HUES6 (cell line): ENCODE measurements around the gene RPL39L.

Experiments used
- H3K27ac ChIP-seq: 2 replicates; pipeline ENCODE4 v1.7.0; 2013; ENCODE audit warnings: low read depth, mild to moderate bottlenecking, low read length, inconsistent platforms
- H3K27me3 ChIP-seq: 2 replicates; pipeline ENCODE4 v1.6.1; 2013; ENCODE audit warnings: low read length; ENCODE audit not compliant: control insufficient read depth, insufficient read depth
- H3K36me3 ChIP-seq: 2 replicates; pipeline ENCODE4 v1.6.1; 2013; ENCODE audit warnings: low read length; ENCODE audit not compliant: control insufficient read depth, insufficient read depth
- H3K4me1 ChIP-seq: 2 replicates; pipeline ENCODE4 v1.6.1; 2013; ENCODE audit warnings: low read length; ENCODE audit not compliant: control insufficient read depth, insufficient read depth
- H3K4me3 ChIP-seq: 2 replicates; pipeline ENCODE4 v1.5.1; 2013; ENCODE audit warnings: low read depth, low read length
- H3K9ac ChIP-seq: one replicate; pipeline ENCODE4 v1.6.1; 2013; ENCODE audit warnings: mild to moderate bottlenecking, low read length
- H3K9me3 ChIP-seq: 2 replicates; pipeline ENCODE4 v1.6.1; 2013; ENCODE audit warnings: low read depth, low read length; ENCODE audit not compliant: control insufficient read depth, insufficient read depth

Gene RPL39L

GRCh38 chr3:187093320-187093719 is 46.0 kb downstream of the RPL39L start:
- no peaks in the 10 kb centered on the region for H3K27me3 ChIP-seq
- no peak overlapping the region for H3K9ac ChIP-seq

GRCh38 chr3:187088701-187089100 is 50.6 kb downstream of the RPL39L start:
- H3K36me3 ChIP-seq = no peaks in the 10 kb centered on the region

More at GRCh38 chr3:187093320-187093719, 46.0 kb downstream of the RPL39L start:
- no peak overlapping the region for H3K4me3 ChIP-seq
- peaks cover under 1% of the 10 kb centered on the region; the same call in 1 of the 2 replicates for H3K9me3 ChIP-seq
- H3K36me3 ChIP-seq = no peaks in the 10 kb centered on the region
- H3K27ac ChIP-seq = no peak overlapping the region
- no peaks in the 10 kb centered on the region for H3K4me1 ChIP-seq

DNA sequence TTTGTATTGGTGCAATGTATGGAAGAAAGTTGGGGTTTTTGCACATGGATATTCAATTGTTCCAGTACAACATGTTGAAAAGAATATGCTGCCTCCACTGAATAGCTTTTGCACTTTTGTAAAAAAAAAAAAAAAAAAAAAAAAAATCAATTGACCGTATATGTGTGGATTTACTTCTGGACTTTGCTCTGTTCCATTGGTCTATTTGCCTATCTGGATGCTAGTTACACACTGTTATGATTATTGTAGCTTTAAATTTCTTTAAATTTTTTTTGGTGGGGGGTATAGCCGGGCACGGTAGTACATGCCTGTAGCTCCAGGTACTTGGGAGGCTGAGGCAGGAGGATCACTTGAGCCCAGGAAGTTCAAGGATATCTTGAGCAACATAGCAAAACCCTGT is 52.5 kb downstream of the RPL39L start:
- Histone ChIP-seq H3K9me3 (peaks cover 9% of the 10 kb centered on the region; the same call in 1 of the 2 replicates), H3K4me3 (no peak overlapping the region), H3K36me3 (no peaks in the 10 kb centered on the region), H3K9ac (no peak overlapping the region), H3K27me3 (no peaks in the 10 kb centered on the region), H3K27ac (no peak overlapping the region), H3K4me1 (no peaks in the 10 kb centered on the region)

More at GRCh38 chr3:187088701-187089100, 50.6 kb downstream of the RPL39L start:
- H3K9ac ChIP-seq = no peak overlapping the region
- H3K4me1 ChIP-seq = no peaks in the 10 kb centered on the region
- no peaks in the 10 kb centered on the region for H3K27me3 ChIP-seq
- H3K9me3 ChIP-seq = peaks cover 9% of the 10 kb centered on the region; the same call in 1 of the 2 replicates
- no peak overlapping the region for H3K27ac ChIP-seq
- no peak overlapping the region for H3K4me3 ChIP-seq

- Histone ChIP-seq H3K4me1 (0 out of 2 replicates have a peak, but pooled peaks cover 1% of the 10 kb centered on the region), H3K4me3 (no peak overlapping the region), H3K36me3 (no peaks in the 10 kb centered on the region), H3K9ac (no peak overlapping the region), H3K9me3 (peaks cover 9% of the 10 kb centered on the region; the same call in 1 of the 2 replicates), H3K27ac (no peak overlapping the region), H3K27me3 (no peaks in the 10 kb centered on the region)
Observed at GRCh38 chr3:187085933-187086332, 53.4 kb downstream of the RPL39L start.

DNA sequence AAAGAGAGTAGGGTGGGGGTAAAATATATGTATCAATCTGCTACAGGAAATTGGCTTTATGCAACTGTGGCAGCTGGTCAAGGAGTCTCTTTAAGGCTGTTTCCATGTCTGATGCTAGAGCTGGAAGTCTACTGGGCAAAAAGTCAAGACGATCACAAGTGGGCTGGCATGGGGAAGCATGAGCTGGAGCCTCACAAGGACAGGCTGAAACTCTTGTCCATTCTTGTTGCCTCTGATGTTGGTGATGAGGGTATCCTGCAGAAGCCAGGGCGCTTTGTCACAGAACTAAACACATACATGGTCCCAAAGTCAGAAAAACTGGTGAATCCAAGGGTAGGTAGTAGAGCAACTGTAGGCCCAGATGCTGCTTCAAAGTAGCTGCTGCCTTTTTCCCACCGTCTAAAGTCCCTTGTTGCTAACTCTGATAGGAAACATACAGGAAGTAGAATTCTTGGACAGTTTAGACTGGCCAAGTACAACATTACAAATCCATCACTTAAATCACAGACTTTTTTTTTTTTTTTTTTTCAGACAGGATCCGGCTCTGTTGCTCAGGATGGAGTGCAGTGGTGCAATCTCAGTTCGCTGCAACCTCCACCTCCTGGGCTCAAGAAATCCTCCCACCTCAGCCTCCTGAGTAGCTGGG is 54.2 kb downstream of the RPL39L start:
- H3K9me3 ChIP-seq = peaks cover 9% of the 10 kb centered on the region; the same call in 1 of the 2 replicates

DNA sequence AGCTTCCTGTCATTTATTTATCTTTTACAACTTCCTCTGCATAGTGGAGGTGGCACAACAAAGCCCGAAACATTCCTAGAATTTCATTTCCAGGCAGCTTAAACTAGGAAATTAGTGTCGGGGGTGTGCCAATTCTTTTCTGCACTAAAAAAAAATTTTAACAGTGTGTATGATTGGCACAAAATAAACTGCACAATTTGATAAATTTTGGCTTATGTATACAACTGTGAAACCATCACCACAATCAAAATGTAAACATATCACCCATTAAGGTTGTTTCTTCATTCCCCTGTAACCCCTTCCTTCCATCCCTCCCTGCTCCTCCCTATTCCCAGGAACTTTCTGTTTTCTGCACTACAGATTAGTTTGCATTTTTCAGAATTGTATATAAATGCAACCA is 54.7 kb downstream of the RPL39L start:
- Histone ChIP-seq H3K36me3 (no peaks in the 10 kb centered on the region), H3K27me3 (no peaks in the 10 kb centered on the region), H3K4me3 (no peak overlapping the region), H3K27ac (no peak overlapping the region), H3K9me3 (peaks cover 9% of the 10 kb centered on the region; the same call in 1 of the 2 replicates), H3K4me1 (0 out of 2 replicates have a peak, but pooled peaks cover 4% of the 10 kb centered on the region), H3K9ac (no peak overlapping the region)

More for the DNA sequence above, 54.2 kb downstream of the RPL39L start:
- H3K9ac ChIP-seq = no peak overlapping the region
- no peak overlapping the region for H3K27ac ChIP-seq
- H3K4me1 ChIP-seq = 0 out of 2 replicates have a peak, but pooled peaks cover 4% of the 10 kb centered on the region
- no peaks in the 10 kb centered on the region for H3K36me3 ChIP-seq
- no peaks in the 10 kb centered on the region for H3K27me3 ChIP-seq
- no peak overlapping the region for H3K4me3 ChIP-seq

DNA sequence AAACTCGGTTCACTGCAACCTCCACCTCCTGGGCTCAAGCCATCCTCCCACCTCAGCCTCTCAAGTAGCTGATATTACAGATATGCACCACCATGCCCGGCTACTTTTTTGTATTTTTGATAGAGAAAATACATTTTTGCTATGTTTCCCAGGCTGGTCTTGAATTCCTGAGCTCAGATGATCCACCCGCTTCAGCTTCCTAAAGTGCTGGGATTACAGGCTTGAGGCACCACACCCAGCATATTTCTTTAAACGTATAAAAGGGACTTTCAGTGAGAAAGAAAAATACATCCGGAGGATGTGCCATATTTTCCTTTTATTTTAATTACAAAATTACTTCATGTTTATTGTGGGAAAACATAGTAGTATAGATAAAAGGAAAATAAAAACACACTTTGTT is 55.2 kb downstream of the RPL39L start:
- Histone ChIP-seq H3K9me3 (peaks cover 9% of the 10 kb centered on the region; the same call in 1 of the 2 replicates), H3K36me3 (no peaks in the 10 kb centered on the region), H3K4me1 (0 out of 2 replicates have a peak, but pooled peaks cover 4% of the 10 kb centered on the region), H3K4me3 (no peak overlapping the region), H3K27ac (no peak overlapping the region), H3K9ac (no peak overlapping the region), H3K27me3 (no peaks in the 10 kb centered on the region)

DNA sequence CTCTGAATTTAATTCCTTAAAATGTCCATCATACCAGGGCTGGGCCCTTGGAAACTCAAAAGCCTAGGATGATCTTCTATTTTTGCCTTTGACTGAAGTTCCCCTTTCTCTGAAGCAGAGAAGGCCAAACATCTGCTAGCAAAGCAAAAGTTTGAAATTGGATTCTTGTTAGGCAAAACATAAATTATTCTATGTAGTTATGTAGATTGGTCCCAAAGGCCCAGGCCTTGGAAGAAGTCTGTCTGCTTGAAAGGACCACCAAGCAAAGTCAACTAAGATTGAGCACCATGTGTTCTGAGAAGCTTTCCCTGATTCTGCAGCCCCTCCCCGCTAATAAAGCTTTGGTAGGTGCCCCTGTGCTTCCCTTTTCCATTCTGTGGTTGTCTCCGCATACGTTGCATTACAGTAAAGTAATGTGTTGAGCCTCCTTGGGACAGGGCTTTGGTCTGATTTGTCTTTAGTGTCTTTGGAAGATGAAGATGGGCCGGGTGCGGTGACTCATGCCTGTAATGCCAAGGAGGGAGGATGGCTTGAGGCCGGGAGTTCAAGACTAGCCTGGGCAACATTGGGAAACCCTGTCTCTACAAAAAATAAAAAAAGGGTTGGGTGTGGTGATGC is 56.4 kb downstream of the RPL39L start:
- Histone ChIP-seq H3K36me3 (peaks cover 8% of the 10 kb centered on the region), H3K27me3 (no peaks in the 10 kb centered on the region), H3K9me3 (peaks cover 6% of the 10 kb centered on the region; the same call in 1 of the 2 replicates), H3K4me3 (no peak overlapping the region), H3K4me1 (0 out of 2 replicates have a peak, but pooled peaks cover 4% of the 10 kb centered on the region), H3K9ac (no peak overlapping the region), H3K27ac (no peak overlapping the region)

GRCh38 chr3:187080799-187081450 is 58.4 kb downstream of the RPL39L start:
- no peak overlapping the region for H3K4me3 ChIP-seq
- H3K4me1 ChIP-seq = 0 out of 2 replicates have a peak, but pooled peaks cover 4% of the 10 kb centered on the region
- no peak overlapping the region for H3K9ac ChIP-seq
- peaks cover 25% of the 10 kb centered on the region for H3K36me3 ChIP-seq
- no peak overlapping the region for H3K27ac ChIP-seq
- no peaks in the 10 kb centered on the region for H3K27me3 ChIP-seq
- H3K9me3 ChIP-seq = no peaks in the 10 kb centered on the region

DNA sequence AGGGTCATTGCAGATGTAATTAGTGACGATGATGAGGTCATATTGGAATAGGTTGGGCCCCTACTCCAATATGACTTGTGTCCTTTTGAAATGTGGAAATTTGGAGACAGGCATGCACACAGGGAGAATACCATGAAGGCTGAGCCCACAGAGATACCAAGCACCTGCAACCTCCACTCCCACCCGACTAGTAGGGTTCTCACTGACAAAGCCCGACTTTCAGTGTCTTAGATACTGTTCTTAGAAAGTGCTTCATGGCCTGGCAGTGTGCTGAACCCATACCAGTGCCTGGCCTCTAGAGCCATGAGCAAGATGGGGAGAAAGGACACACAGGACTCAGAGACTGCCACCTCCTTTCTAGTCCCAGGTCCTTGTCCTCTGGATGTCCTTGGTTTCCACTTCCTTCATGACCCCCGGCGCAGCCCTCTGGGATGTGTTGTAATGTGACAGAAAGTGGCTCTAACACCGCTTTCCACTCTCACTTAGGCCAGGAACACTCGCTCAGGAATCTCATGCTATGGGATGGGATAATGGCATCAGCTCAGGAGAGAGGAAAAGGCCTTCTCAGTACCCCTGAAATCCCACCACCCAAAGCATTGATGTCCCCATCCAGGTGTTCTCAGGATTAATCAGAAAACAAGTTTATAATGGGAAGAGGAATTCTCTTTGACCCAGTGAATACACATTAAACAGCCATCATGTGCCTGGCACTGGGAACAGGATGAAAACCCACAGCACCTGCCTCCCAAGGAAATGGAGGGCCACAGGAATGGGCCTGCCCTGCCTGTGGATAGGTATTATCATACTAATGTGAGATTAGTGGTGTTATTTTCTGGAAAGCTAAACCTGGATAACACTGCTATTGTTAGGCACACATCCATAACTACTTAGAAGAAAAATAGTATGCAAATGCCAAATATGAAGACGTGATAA is 59.9 kb downstream of the RPL39L start:
- Histone ChIP-seq H3K9ac (no peak overlapping the region), H3K4me1 (0 out of 2 replicates have a peak, but pooled peaks cover 4% of the 10 kb centered on the region), H3K36me3 (peaks cover 40% of the 10 kb centered on the region), H3K9me3 (no peaks in the 10 kb centered on the region), H3K27me3 (no peaks in the 10 kb centered on the region), H3K4me3 (no peak overlapping the region), H3K27ac (no peak overlapping the region)
